Right renal pelvis (tissue), 4 donors: ENCODE data around the gene RDH14. TPM values are rescaled to one million over a fixed set of nuclear protein-coding genes. Genes with fewer than 3 reads are reported as not detected.
A peak's percentile ranks its signal among the peaks of the same experiment; 100 is the strongest.

Experiments used
- DNase-seq, 4 donors: peaks; one replicate each; pipeline ENCODE4 v3.0.0-alpha.2; 2013; ENCODE audit warnings: low read depth in 4 of 4, low spot score in 3 of 4, missing footprints in 1 of 4
- polyA plus RNA-seq, 4 donors: library from polyadenylated mRNA; unstranded; fragments of 120-200 nt; gene quantifications; one replicate each; pipeline ENCODE4 v1.2.1, GENCODE V29; 2013; ENCODE audit not compliant: insufficient read length in 4 of 4

The RDH14 gene
- polyA plus RNA-seq, 4 donors: 40.2 to 44.4 (median 42.0) TPM

DNA sequence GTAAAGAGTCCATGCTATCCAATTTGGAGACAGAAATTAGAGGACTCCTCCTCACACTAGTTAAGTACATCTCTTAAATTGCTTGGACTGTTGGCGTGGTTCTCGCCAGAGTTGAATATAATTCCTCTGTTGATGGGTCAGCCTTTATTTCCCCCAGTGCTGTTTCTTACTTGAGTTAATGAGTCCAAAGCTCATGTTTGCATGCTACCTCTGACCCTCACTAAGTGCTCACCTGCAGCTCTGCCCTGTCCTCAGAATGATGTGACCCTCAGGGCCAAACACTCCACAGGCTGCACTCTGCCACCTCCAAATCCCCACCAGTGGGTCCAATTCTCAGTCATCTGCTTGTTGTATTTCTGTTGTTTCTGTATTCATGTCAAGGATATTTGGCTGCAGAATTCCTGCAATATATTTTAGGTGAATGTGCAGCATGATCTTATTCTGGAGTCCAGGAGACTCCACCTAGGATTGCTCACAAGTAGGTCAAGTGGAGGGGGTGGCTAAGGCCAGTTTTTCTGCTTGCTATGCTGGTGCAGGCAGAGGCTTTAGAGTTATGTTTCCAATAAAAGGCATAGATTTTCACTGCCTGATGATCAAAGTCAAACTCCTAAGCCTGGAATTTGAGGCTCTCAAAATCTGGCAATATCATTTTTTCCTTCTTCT is 37.8 kb downstream of the RDH14 start:
- no peak for DNase-seq

DNA sequence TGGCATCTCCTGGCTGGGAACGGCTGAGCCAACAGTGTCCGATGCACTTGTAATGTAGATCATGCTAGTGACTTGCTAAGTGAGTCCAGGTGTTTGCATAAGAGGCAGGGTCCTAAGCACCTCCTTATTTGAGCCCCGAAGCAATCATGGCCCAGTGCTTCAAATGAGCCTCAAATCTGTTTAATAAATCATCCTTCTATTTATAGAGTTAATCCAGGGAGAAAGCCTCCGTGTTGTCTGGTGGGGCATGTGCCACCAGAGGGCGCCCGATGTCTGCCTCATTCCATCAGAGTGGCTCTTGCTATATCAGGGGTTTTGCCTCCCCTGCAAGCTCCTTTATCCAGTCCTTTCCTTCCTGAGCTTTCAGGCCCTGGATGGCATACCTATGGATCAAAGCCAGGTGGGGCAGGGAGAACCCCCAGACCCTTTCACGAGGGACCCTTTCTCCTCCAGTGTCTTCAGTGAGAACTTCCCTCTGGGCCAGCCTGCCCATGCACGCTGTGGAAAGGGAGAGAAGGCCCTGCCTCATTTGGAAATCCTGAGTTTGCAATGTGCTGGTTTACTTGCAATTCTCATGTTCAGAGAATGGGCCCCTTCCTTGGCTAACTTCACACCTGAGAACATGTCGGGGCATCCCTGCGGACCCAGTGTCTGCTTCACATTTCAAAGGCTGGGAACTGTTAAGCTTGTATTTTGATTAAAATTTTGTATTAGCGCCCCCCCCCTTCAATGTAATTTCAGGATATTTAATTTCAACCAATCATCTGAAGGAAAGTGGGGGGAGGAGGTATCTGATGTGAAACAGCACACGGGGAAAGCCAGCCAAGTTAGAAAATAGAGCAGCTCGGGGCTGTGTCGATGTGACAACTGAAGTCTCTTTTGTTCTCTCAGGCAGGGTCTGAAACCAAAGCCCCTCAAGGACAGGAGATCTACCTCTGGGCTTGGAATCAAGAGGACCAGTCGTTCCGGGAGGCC is 39.7 kb downstream of the RDH14 start:
- peak; percentile 68 to 79 (median 75) for DNase-seq

DNA sequence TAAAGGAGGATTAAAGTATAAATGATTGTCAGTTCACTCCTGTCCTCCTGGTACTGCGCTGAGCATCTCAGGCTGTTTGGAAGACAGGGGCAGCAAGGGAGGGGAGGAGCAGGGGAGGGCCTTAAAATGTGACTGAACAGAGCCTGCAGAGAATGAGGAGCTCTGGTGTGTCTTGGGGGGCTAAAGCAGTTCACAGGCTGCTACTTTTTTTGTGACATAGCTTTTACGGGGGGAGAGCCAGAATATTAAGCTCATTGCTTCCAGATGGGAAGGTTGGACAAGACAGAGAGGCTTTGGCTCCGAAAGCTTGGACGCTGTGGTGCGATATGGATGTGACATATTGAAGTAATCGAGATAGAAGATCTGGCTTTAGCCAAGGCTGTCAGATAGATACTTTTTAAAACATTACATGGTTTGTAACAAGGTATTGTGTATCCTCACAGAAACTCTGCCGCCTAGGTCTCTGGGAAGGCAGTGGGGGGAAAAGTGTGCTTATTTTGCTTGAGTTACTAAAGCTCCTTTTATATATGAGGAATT is 40.5 kb downstream of the RDH14 start:
- DNase-seq: no peak

DNA sequence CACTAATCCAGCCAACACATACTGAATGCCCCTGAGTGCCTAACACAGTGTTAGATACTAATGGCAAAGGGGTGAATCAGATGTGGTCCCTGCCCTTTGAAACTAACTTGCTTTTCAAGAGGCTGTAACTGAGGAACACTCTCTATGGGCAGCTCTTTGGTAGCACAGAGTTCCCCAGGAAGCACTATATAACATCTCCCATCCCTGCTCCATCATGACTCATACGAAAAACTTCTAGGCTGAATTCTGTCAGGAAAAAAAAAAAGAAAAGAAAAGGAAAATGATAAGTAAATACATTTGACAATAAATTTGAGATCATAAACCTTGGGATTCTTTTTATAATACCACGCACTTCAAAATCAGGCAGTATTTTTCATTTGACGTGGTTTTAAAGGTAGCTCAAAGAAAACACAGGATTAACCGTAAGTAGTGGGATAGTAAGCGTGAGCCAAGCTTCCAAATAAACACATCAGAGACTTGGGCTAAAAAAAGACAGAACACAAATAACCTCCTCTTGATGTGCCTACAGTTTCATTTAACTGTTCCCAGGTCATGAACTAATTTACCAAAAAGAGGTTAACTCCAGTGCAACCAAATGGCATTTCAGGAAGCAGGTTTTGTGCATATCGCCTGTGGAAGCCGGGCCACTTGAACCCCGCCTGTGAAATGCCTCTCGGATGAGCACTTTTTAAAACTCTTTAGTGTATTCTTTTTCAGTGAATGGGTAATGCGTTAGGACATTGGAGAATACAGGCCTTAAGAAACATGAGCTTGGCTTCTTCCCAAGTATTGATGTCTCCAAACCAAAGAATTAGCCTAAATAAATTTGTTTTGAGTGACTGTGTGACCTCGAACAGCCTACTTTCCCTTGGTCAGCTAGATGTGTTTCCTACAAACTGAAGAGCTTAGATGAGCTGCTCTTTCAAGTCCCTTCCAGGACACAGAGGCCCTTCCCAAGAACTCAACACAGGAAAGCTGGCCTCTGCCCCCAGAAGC is 42.0 kb downstream of the RDH14 start:
- DNase-seq: no peak

DNA sequence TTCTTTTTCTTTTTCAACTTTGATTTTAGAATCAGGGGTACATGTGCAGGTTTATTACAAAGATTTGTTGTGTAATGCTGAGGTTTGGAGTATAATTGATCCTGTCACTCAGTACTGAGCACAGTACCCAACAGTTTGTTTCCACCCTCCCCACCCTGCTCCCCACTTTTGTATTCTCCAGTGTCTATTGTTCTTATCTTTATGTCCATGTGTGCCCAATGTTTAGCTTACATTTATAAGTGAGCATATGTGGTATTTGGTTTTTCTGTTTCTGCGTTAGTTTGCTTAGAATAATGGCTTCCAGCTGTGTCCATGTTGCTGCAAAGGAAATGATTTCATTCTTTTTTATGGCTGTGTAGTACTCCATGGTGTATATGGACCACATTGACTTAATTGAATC is 43.1 kb downstream of the RDH14 start:
- DNase-seq: no peak

DNA sequence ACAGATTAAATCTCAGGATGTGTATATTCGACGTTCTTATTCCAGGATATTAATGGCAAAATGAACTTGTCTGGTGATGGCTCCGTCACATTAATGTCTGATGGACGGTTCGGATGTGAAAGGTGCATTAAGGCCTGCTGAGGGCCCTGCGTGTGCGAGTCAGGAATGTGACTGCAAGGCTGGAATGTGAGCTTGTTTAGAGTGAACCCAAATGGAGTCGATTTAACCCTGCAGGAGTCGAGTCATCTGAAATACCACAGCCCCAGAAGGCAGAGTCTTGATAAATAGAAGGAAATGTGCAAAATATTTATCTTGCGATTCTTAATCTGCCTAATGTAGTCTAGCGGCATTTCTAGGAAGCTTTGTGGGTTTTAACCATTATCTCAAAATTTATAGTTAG is 44.3 kb downstream of the RDH14 start:
- DNase-seq: no peak

DNA sequence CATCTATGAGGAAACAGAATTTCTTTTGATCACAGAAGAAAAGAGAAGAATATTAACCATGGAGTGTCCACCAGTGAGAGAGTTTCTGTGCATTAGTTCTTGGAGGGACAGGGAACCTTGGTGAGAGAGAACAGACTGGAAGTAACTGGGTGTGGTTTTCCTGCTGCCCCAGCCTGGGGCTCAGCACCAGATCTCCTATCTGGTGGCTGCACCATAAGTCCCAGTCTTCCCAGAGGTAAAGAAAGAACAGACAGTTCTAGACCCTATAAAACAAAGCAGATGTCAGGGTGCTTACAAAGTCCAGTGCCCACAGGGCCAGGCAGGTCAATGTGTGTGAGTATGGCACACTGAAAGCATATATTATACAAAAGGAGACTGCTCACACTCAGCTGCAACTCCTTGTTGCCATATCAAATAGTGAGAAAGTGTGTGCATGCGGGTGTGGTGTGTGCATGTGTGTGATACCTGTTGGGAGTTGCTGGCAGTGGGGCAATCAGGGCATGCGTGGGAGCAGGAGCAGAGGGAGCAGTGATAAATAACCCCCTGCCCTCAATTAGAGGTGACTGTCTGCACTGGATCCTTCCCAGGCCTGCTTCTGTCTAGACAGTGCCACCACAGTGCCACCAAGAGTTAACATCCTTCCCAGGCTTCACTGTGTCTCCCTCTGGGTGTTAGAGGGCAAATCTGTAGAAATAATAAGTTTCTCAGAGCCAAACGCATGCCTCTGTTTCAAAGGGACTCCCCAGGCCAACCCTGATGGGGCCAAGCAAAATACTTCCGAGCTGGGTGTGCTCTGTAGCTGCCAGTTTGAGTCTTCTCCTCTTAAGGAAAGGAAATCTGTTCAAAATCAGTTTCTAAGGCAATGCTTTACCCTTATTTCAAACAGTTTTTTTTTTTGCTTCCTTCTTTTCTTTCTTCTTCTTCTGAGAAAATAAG is 45.7 kb downstream of the RDH14 start:
- DNase-seq: no peak

DNA sequence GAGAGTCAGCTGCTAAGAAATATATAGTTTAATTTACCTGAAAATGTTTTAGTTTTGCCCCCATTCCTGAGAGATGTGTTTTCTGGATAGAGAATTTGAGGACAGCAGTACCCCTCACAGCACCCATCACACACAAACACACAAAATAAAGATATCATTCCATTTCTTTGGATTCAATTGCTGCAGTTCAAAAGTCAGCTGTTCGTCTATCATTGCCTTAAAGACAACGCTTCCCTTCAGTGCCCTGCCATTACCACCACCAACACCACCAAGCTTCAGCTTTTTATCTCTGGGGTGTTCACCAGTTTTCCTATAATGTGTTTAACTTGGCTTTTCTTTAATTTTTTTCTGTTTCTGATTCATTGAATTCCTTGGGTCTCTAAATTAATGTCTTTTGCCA is 49.7 kb downstream of the RDH14 start:
- no peak for DNase-seq

DNA sequence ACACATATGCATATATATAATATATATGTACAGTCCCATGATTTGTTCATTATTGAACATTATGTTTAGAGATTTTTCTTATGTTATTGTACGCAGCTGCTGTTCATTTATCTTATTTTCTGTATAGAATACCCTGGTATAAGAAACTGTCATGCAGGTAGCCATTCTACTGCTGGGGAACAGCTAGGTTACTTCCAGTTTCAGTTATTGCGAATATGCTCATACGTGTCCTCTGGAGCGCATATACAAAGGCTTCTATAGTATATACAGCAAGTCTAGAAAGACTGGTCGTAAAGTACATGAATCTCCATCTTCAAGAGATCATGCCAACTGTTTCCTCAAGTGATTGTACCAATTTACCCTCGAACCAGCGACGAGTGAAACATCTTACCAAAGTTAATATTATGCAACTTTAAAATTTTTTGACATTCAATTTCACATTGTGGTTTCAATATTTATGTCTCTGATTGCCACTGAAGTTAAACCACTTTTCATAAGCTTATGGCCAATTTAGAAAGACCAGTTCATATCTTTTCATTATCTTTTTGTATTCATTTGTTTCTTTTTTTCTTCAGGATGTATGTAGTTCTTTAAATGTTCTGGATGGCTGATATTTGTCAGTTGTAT is 53.5 kb downstream of the RDH14 start:
- DNase-seq: no peak

DNA sequence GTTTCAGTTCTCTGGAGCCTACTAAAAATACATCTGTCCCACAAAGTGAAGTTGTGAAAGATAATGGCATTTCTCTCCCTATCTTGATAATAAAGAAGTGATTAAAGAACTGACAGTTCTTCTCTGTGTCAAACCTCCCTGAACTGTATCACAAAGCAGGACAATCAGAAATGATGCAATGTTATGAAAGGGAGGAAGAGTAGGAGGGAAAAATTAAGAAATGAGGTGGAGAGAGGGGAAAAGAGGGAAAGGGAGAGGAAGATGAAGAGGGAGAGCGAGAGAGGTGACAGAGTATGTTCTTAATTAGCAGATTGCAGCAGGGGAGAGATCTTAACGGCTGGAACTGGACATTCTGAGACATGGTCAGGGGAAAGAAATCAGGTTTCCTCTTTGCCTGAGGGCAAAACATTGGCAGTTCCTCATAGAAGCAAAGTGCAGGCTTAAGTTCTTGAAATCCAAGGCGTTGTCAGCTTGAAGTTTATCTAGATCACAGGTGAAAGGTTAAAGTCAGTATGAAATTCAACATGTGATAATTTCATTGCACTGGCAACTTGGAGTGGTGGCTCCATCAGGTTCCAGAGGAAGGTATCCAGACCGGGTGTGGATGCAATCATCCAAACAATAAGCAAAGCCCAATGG is 54.6 kb downstream of the RDH14 start:
- DNase-seq: no peak

Other genes starting within 250 kb of the RDH14 start
- gene NT5C1B, start 28.9 kb upstream of the RDH14 start, polyA plus RNA-seq: under 1 TPM; 0.69 to 0.93 (median 0.87) TPM